ENCODE data around the gene SCAMP4.

Gene SCAMP4

GRCh38 chr19:1862424-1863327 is 42.5 kb upstream of the SCAMP4 start:
- TF ChIP-seq MAX (IDR thresholded peaks at IDR 0.05) = peak; percentile 67; the same call in 1 of the 2 replicates
- TF ChIP-seq NFIC (IDR thresholded peaks at IDR 0.05) = peak; percentile 73
- TF ChIP-seq EGR1 (IDR thresholded peaks at IDR 0.05) = peak; percentile 70
- peak; percentile 85 for TF ChIP-seq ZBTB7A (IDR thresholded peaks at IDR 0.05; ENCODE audit: low read depth)
- TF ChIP-seq TCF12 (IDR thresholded peaks at IDR 0.05; ENCODE audit: low read depth) = no peak; the same call in 1 of the 2 replicates

- TF ChIP-seq NFIC (IDR thresholded peaks at IDR 0.05) (no peak), TEAD4 (IDR thresholded peaks at IDR 0.05) (no peak), CEBPB (IDR thresholded peaks at IDR 0.05) (no peak), MAX (IDR thresholded peaks at IDR 0.05) (no peak), CREB1 (IDR thresholded peaks at IDR 0.05; ENCODE audit: low read depth) (no peak), RAD21 (IDR thresholded peaks at IDR 0.05; ENCODE audit: low read depth) (no peak), TAF1 (IDR thresholded peaks at IDR 0.05; ENCODE audit: low read depth) (no peak; the same call in 1 of the 2 replicates), YY1 (IDR thresholded peaks at IDR 0.05; ENCODE audit: low read depth) (no peak), EP300 (IDR thresholded peaks at IDR 0.05; ENCODE audit: borderline replicate concordance) (no peak), EGR1 (IDR thresholded peaks at IDR 0.05) (no peak), USF1 (IDR thresholded peaks at IDR 0.05) (no peak), FOXM1 (IDR thresholded peaks at IDR 0.05; ENCODE audit: borderline replicate concordance, low read depth) (no peak), TCF12 (IDR thresholded peaks at IDR 0.05; ENCODE audit: low read depth) (no peak), REST (IDR thresholded peaks at IDR 0.05; ENCODE audit: low read depth) (no peak), ZBTB7A (IDR thresholded peaks at IDR 0.05; ENCODE audit: low read depth) (no peak)
Observed at GRCh38 chr19:1863328-1863637, 41.9 kb upstream of the SCAMP4 start, which contains the start of gene KLF16. Gene KLF16, minus strand, starts transcription at chr19:1863579. Its CDS starts 82 bp downstream, at chr19:1863497.

- TF ChIP-seq MAX (IDR thresholded peaks at IDR 0.05) (peak; percentile 99), ZBTB7A (IDR thresholded peaks at IDR 0.05; ENCODE audit: low read depth) (no peak), CREB1 (IDR thresholded peaks at IDR 0.05; ENCODE audit: low read depth) (peak; percentile 52; the same call in 1 of the 2 replicates), EP300 (IDR thresholded peaks at IDR 0.05; ENCODE audit: borderline replicate concordance) (no peak), NFIC (IDR thresholded peaks at IDR 0.05) (no peak), EGR1 (IDR thresholded peaks at IDR 0.05) (no peak), USF1 (IDR thresholded peaks at IDR 0.05) (peak; percentile 94), TCF12 (IDR thresholded peaks at IDR 0.05; ENCODE audit: low read depth) (peak; percentile 33; the same call in 1 of the 2 replicates), FOXM1 (IDR thresholded peaks at IDR 0.05; ENCODE audit: borderline replicate concordance, low read depth) (no peak)
Observed at GRCh38 chr19:1863638-1864479, 41.3 kb upstream of the SCAMP4 start.

GRCh38 chr19:1864480-1865171 is 40.6 kb upstream of the SCAMP4 start:
- TF ChIP-seq TAF1 (IDR thresholded peaks at IDR 0.05; ENCODE audit: low read depth) (peak; percentile 62), RAD21 (IDR thresholded peaks at IDR 0.05; ENCODE audit: low read depth) (peak; percentile 43; the same call in 1 of the 2 replicates), TEAD4 (IDR thresholded peaks at IDR 0.05) (no peak), NFIC (IDR thresholded peaks at IDR 0.05) (no peak), REST (IDR thresholded peaks at IDR 0.05; ENCODE audit: low read depth) (no peak), MAX (IDR thresholded peaks at IDR 0.05) (no peak), ZBTB7A (IDR thresholded peaks at IDR 0.05; ENCODE audit: low read depth) (peak; percentile 73), TCF12 (IDR thresholded peaks at IDR 0.05; ENCODE audit: low read depth) (no peak), CREB1 (IDR thresholded peaks at IDR 0.05; ENCODE audit: low read depth) (no peak), YY1 (IDR thresholded peaks at IDR 0.05; ENCODE audit: low read depth) (0 out of 2 replicates have a peak, but pooled peaks have one; percentile 20)

All from Ishikawa (cell line).